GM12874 (cell line): Measurements from ENCODE around the gene CDR2.

ENCODE experiments used
- TF ChIP-seq, protein P1 (sequence below): IDR thresholded peaks from 2 replicates; pipeline ENCODE4 v1.5.1; 2011; ENCODE audit warnings: low read depth, mild to moderate bottlenecking, control low read depth, low read length, moderate library complexity; ENCODE audit not compliant: insufficient read depth

Gene CDR2

DNA sequence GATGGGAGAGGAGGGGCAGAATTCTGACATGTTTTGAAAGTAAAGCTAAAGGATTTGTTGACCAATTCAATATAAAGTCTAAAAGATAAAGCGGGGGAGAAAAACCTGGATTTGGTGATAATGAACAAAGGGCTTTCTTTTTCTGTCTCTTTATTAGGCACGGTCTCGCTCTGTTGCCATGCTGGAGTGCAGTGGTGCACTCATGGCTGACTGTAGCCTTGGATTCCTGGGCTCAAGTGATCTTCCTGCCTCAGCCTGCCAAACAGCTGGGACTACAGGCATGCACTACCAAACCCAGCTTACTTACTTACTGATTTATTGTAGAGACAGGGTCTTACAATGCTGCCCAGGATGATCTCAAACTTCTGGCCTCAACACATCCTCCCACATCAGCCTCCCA is 7.5 kb downstream of the CDR2 start:
- TF ChIP-seq, protein P1, sequence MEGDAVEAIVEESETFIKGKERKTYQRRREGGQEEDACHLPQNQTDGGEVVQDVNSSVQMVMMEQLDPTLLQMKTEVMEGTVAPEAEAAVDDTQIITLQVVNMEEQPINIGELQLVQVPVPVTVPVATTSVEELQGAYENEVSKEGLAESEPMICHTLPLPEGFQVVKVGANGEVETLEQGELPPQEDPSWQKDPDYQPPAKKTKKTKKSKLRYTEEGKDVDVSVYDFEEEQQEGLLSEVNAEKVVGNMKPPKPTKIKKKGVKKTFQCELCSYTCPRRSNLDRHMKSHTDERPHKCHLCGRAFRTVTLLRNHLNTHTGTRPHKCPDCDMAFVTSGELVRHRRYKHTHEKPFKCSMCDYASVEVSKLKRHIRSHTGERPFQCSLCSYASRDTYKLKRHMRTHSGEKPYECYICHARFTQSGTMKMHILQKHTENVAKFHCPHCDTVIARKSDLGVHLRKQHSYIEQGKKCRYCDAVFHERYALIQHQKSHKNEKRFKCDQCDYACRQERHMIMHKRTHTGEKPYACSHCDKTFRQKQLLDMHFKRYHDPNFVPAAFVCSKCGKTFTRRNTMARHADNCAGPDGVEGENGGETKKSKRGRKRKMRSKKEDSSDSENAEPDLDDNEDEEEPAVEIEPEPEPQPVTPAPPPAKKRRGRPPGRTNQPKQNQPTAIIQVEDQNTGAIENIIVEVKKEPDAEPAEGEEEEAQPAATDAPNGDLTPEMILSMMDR: no peak

DNA sequence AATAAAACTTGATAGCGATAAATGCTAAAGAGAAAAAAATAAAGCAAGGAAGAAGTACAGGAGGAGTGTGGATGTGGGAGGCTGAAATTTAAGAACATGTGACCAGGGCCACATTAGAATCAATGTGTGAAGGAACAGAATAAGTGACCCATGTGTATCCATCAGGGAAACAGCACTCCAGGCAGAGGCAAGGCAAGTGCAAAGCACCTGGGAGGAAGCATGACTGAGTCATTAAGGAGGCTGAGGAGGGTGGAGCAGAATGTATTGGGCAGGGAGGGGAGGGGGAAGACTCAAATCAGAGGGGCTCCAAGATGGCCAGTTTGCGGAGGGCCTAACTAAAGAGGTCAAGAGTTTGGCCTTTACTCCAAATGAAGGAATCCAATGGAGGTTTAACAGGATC is 8.0 kb downstream of the CDR2 start:
- TF ChIP-seq, protein P1: no peak

DNA sequence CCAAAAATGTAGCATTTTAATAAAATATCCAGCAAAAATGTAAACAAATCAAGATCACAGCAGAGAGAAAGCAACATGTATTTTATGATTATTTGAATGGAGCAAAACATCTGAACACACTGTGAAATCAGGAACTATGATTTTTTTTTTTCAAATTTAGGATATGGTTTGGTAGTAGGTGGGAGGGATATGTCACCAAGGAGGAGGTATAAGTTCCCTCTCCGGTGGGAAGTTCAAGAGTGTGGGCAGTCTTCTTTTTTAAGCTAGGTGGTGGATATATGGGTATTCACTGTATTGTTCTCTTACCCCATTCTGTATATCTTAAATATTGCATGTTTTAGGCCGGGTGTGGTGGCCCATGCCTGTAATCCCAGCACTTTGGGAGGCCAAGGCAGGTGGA is 10.2 kb downstream of the CDR2 start:
- TF ChIP-seq, protein P1: no peak

DNA sequence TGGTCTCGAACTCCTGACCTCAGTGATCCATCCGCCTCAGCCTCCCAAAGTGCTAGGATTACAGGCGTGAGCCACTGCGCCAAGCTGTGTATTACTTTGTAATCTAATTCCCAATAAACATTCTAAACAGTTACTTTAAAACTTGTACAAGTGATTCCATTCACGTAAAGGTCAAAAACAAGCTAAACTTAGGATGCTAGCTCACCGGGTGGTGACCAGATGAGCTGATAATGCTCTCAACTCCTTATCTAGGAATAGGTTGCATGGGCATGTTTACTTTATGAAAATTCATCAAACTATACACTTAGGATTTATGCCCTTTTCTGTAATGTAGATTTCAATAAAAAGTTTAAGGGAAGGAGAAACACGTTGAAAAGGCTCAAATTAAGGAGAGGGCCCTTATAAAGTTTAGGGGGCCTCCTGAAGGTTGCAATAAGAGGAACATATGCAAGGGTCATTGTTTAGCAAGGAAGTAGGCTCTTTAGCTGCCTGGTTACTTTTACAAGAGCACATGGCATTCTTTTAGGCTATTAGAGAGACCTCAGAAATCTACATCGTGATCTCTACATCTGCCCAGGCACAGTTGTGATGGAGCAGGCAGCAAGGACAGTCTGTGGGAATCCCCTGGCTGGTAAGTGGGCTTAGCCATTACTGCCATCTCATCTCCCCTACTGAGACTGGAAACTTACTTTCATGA is 13.3 kb downstream of the CDR2 start:
- TF ChIP-seq, protein P1: no peak

DNA sequence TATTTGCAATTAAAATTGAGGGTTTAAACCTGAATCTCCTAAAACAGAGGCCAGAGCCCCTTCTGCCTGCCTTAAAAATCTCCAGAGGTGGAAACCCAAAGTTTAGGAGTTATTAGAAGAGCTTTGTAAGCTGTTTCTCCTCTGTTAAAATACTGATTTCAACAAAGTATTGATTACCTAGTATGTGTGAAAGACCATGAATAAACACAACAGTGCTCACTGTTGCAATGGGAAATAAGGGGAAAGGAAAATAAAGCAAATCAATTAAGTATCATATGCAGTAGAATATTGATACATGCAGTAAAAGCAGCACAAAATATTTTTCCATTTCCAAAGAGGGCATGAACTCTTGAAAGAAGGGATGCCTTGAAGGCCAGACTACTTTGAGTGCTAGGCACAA is 14.7 kb downstream of the CDR2 start:
- TF ChIP-seq, protein P1: no peak

DNA sequence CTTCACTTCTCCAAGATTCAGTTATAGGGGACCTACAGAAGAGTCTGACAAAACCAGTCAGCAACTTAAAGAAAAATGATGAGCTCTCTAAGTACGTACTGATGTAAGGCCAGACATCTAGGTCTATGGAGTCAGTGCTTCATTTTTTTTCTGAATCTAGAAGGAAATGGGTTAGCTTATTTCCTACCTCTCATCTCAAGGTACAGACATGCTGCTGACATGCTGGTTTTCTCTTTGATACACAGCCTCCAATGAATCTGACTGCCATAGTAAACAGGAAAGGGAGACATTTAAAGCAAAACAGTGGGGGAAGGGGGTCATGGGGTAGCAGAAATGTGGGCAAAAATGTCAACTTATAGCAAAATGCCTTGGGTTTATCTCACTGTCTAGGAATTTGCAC is 16.4 kb downstream of the CDR2 start:
- TF ChIP-seq, protein P1: no peak

DNA sequence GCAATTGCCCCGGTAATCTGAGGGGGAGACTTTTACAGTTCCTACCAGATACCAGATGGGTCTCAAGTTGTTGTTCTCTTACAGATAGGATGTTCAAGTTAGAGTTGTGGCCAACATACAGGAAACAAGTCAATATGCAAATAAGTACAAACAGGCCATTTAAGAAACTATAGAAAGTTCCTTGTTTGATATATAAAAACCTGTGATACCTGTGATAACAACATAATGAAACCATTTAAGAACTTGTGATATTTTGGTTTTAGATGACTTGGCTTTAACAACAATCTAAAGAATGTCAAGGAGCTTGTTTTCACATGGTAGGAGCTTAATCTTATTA is 16.8 kb downstream of the CDR2 start:
- TF ChIP-seq, protein P1: no peak
